LNCAP (cell line): ENCODE data around the gene NEMF.
A peak's percentile ranks its signal among the peaks of the same experiment; 100 is the strongest.

Experiments used
- TF ChIP-seq, protein P1 (sequence below): fragments of 450-650 bp; IDR thresholded peaks from 2 replicates; pipeline ENCODE4 v1.5.1; 2017; ENCODE audit warnings: mild to moderate bottlenecking

NEMF gene

DNA sequence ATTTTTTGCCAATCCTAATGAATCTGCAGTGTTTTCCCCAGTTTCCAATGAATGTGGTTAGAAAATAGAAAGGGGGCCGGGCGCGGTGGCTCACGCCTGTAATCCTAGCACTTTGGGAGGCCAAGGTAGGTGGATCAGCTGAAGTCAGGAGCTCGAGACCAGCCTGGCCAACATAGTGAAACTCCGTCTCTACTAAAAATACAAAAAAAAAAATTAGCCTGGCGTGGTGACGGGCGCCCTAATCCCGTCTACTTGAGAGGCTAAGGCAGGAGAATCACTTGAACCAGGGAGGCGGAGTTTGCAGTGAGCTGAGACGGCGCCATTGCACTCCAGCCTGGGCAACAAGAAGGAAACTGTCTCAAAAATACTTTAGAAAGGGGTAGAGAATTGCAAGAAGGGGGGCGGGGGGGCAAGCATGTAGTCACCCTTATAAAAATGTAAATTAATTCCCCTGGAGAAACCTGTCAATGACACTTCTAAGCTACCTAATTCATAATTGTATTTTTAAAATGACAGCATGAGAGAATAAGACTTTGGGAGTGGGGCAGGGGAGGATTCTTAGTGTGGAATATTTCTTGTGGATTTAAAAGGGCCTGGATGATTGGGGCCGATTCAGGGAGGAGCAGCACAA lies 82.9 kb downstream of the NEMF start:
- TF ChIP-seq, protein P1, sequence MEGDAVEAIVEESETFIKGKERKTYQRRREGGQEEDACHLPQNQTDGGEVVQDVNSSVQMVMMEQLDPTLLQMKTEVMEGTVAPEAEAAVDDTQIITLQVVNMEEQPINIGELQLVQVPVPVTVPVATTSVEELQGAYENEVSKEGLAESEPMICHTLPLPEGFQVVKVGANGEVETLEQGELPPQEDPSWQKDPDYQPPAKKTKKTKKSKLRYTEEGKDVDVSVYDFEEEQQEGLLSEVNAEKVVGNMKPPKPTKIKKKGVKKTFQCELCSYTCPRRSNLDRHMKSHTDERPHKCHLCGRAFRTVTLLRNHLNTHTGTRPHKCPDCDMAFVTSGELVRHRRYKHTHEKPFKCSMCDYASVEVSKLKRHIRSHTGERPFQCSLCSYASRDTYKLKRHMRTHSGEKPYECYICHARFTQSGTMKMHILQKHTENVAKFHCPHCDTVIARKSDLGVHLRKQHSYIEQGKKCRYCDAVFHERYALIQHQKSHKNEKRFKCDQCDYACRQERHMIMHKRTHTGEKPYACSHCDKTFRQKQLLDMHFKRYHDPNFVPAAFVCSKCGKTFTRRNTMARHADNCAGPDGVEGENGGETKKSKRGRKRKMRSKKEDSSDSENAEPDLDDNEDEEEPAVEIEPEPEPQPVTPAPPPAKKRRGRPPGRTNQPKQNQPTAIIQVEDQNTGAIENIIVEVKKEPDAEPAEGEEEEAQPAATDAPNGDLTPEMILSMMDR, result no peak

DNA sequence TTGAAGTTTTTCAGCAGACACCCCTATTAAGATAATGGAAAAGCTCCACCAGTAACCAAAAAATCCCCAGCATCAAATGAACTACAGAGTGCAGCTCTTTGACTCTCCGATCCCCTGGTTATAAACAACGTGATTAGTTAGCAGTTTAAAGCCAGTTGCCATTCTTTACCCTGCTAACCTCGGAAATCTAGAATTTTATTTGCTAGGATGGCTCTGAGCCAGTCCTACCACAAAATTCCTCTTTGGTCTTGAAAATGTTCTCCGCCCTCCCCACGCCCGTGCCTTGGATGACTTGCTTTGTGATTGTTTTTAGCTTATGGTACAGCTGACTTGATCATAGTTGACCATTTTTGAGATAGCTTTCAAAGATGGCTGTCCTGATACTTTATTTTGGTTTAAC lies 83.4 kb downstream of the NEMF start:
- TF ChIP-seq, protein P1, result no peak

DNA sequence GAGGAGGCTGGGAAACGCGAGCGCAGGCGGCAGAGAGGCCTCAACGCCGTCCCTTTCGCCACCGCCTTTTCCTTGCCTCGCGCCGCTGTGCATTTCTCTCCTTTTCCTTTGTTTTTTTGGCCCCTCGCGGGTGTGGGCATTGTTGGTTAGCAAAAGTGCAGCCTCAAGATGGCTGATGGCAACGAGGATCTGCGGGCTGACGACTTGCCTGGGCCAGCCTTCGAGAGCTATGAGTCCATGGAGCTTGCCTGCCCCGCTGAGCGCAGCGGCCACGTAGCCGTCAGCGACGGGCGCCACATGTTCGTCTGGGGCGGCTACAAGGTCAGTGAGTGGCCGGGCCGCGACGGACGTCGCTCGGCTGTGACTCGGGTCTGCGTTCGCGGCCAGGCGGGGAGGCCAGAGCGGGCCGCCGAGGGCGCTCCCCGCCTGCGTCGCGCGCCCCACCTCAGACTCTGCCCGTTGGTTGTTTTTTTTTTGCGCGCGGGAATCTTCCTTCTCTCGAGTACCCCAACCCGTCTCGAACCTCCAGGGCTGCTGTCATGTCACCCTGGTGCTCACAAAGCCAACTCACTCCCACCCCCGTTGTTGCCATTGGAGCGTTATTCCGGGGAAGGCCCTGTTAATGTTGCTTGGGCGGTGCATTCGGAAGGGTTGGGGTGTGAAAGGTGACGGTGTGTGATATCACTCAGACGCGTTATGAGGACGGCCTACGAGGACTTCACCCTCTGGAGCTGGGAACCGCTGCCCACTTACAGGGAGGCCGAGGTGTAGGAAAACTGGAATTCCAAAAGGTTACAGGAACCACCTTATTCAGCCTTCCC lies 84.1 kb downstream of the NEMF start:
- TF ChIP-seq, protein P1, result no peak

DNA sequence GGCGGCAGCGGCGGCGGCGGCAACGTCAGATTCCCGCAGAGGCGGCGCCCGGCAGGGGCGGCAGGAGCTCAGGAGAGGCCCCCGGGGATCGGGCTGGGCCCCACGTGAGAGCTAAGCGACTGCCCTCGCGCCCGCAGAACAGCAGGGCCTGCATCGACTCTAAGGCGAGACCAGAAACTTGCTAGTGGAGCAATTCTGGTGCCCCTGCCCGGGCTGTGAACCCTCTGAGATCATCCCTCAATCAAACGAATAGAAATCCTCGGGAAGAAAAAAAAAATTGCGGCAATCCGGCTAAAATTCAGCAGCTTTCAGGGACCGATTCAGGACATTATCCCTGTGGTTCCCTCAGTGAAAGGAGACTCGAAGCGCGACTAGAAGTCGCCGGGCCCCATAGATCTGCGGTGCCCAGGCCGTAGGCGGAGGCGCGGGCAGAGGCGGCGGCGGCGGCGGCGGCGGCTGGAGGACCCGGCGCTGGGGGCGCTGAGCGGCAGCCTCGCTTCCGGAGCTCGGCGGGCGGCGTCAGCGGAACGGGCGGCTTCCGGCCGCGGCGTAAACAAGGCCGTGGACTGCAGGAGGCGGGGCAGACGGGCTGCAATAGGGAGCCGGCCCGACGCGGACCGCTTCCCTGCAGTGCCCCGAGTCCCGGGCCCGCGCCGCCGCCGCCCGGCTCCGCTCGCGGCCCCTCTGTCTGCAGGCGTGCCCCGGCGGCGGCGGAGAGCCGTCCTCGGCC lies 84.9 kb downstream of the NEMF start, which contains the start of gene KLHDC2:
Gene KLHDC2 (plus strand): TSS at position 583 of the 730 bp plus-strand sequence. CDS start 316 bp downstream, outside the sequence.
- TF ChIP-seq, protein P1, result peak; percentile 62

DNA sequence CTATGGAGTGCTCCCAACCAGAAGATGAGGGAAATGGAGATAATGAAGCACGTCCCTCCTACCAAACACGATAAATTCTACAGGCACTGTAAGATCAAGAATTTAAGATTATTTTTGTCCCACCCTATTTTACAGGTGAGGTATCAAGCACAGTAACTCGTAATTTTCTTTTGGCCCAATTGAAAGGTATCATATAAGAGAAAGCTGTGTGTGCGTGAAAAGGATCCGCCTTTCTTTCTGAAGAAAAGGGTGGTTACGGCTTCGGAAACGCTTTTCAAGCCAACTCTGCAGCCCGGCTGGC lies 85.4 kb downstream of the NEMF start:
- TF ChIP-seq, protein P1, result no peak

GRCh38 chr14:49766839-49767238 lies 85.7 kb downstream of the NEMF start:
- TF ChIP-seq, protein P1, result no peak

GRCh38 chr14:49761839-49762551 lies 90.6 kb downstream of the NEMF start:
- TF ChIP-seq, protein P1, result no peak
